KG1 (cell line): ENCODE data around the gene TADA1.
"Not testable (repeated sequence)": the region's sequence is repeated elsewhere in the genome, so short reads cannot be mapped to it uniquely, and the experiment has no call there.

ENCODE experiments used
- DNase-seq: peaks from one replicate; lab custom pipeline; 2025; lab: John Stamatoyannopoulos, UW

TADA1 gene

GRCh38 chr1:166843769-166844596, 32.1 kb downstream of the TADA1 start:
- no peak for DNase-seq

- no peak for DNase-seq
Observed at GRCh38 chr1:166843322-166843721, 32.7 kb downstream of the TADA1 start.

GRCh38 chr1:166840309-166841274, 35.5 kb downstream of the TADA1 start:
- no peak for DNase-seq

- DNase-seq: no peak
Observed at GRCh38 chr1:166839600-166840308, 36.3 kb downstream of the TADA1 start.

- peak; percentile 61 for DNase-seq
Observed at GRCh38 chr1:166838766-166839599, 37.1 kb downstream of the TADA1 start, which contains the start of gene POGK. Gene POGK, plus strand, starts transcription at chr1:166839475. Its CDS starts 1,482 bp downstream, at chr1:166840957.

- no peak for DNase-seq
Observed at GRCh38 chr1:166836733-166837132, 39.3 kb downstream of the TADA1 start.

- not testable (repeated sequence) for DNase-seq
Observed at GRCh38 chr1:166829762-166830161, 46.3 kb downstream of the TADA1 start.

GRCh38 chr1:166827426-166827825, 48.6 kb downstream of the TADA1 start:
- DNase-seq: no peak

- DNase-seq: no peak
Observed at GRCh38 chr1:166822385-166822784, 53.7 kb downstream of the TADA1 start.

- DNase-seq: no peak
Observed at GRCh38 chr1:166819974-166820373, 56.1 kb downstream of the TADA1 start.

- DNase-seq: no peak
Observed at GRCh38 chr1:166814611-166815010, 61.5 kb downstream of the TADA1 start.

- DNase-seq: no peak
Observed at GRCh38 chr1:166813508-166814223, 62.4 kb downstream of the TADA1 start.

- no peak for DNase-seq
Observed at GRCh38 chr1:166811691-166812090, 64.4 kb downstream of the TADA1 start.

GRCh38 chr1:166808952-166809351, 67.1 kb downstream of the TADA1 start:
- no peak for DNase-seq
